H1 (cell line): ENCODE measurements around the gene PTPRJ. TPM values are rescaled to one million over a fixed set of nuclear protein-coding genes. Genes with fewer than 3 reads are reported as not detected.
"Not testable (repeated sequence)": the region's sequence is repeated elsewhere in the genome, so short reads cannot be mapped to it uniquely, and the experiment has no call there.

Source experiments
- CTCF ChIA-PET: fragments of 300-600 bp; sonication (Branson Sonifier 250); formaldehyde crosslinking; loops from one replicate; lab custom pipeline; 2021; ENCODE audit not compliant: partially characterized antibody; lab: Charles Lee
- POLR2A ChIA-PET: fragments of 300-600 bp; sonication (Branson Sonifier 250); formaldehyde crosslinking; loops from one replicate; lab custom pipeline; 2021; ENCODE audit warnings: inconsistent platforms; ENCODE audit not compliant: partially characterized antibody; lab: Charles Lee
- DNase-seq, 2 experiments: peaks; one replicate each; pipeline versions ENCODE4 v3.0.0 to v3.0.0-alpha.2; 2010 to 2022; ENCODE audit warnings: low spot score in 2 of 2, low read depth in 1 of 2, mixed read lengths in 1 of 2
- FAIRE-seq: peaks from 2 replicates; lab custom pipeline; 2011; peaks lifted over from hg19 to GRCh38; lab: Jason Lieb, UNC
- H2AFZ ChIP-seq: 2 replicates; pipeline ENCODE4 v1.8.1; 2012; ENCODE audit warnings: low read length, inconsistent platforms
- H2AK5ac ChIP-seq: 2 replicates; pipeline ENCODE4 v1.6.1; 2013; ENCODE audit warnings: low read depth, low read length
- H2BK120ac ChIP-seq: replicated peaks from 2 replicates; pipeline ENCODE3; 2013; ENCODE audit warnings: low read depth, low read length, inconsistent platforms
- H2BK12ac ChIP-seq: 2 replicates; pipeline ENCODE4 v1.6.1; 2013; ENCODE audit warnings: low read depth, low read length
- H2BK15ac ChIP-seq: 2 replicates; pipeline ENCODE4 v1.6.1; 2013; ENCODE audit warnings: low read length
- H2BK20ac ChIP-seq: 2 replicates; pipeline ENCODE4 v1.6.1; 2013; ENCODE audit warnings: low read length
- H2BK5ac ChIP-seq: 2 replicates; pipeline ENCODE4 v1.6.1; 2013; ENCODE audit warnings: low read depth, low read length
- H3K14ac ChIP-seq: 2 replicates; pipeline ENCODE4 v1.6.1; 2013; ENCODE audit warnings: inconsistent platforms; ENCODE audit not compliant: insufficient read length
- H3K18ac ChIP-seq: 2 replicates; pipeline ENCODE4 v1.6.1; 2013; ENCODE audit warnings: low read length; ENCODE audit errors: extremely low read depth
- H3K23ac ChIP-seq: 2 replicates; pipeline ENCODE4 v1.6.1; 2013; ENCODE audit warnings: inconsistent platforms; ENCODE audit not compliant: insufficient read length
- H3K23me2 ChIP-seq: 2 replicates; pipeline ENCODE4 v1.6.1; 2013; ENCODE audit warnings: low read depth, low read length
- H3K27ac ChIP-seq: 2 replicates; pipeline ENCODE4 v1.6.1; 2011; ENCODE audit warnings: low read depth, low read length, inconsistent platforms
- H3K27me3 ChIP-seq, 4 experiments: replicated peaks in 1 of 4; 1 replicate in 1 of 4; 2 replicates in 3 of 4; pipeline versions ENCODE4 v1.6.1 to v1.8.1; 2011 to 2013; ENCODE audit warnings: low read length in 3 of 4, mild to moderate bottlenecking in 3 of 4, inconsistent platforms in 2 of 4, mixed read lengths in 2 of 4, moderate library complexity in 1 of 4; ENCODE audit not compliant: control insufficient read depth in 3 of 4, insufficient read depth in 3 of 4; ENCODE audit errors: extremely low read depth in 1 of 4
- H3K36me3 ChIP-seq, 4 experiments: 2 replicates each; pipeline versions ENCODE4 v1.6.1 to v1.8.1; 2011 to 2013; ENCODE audit warnings: mild to moderate bottlenecking in 4 of 4, low read length in 3 of 4, moderate library complexity in 2 of 4, control low read depth in 1 of 4, inconsistent platforms in 1 of 4; ENCODE audit not compliant: insufficient read depth in 4 of 4, control insufficient read depth in 2 of 4
- H3K4ac ChIP-seq: replicated peaks from 2 replicates; pipeline ENCODE3; 2013; ENCODE audit warnings: low read length, low read depth, mixed read lengths, inconsistent platforms; ENCODE audit not compliant: insufficient read length
- H3K4me1 ChIP-seq, 4 experiments: replicated peaks in 1 of 4; 1 replicate in 1 of 4; 2 replicates in 3 of 4; pipeline versions ENCODE4 v1.6.1 to v1.8.1; 2011 to 2013; ENCODE audit warnings: low read length in 3 of 4, inconsistent platforms in 2 of 4, mixed read lengths in 1 of 4; ENCODE audit not compliant: insufficient read depth in 4 of 4, control insufficient read depth in 3 of 4
- H3K4me2 ChIP-seq, 2 experiments: 2 replicates each; pipeline versions ENCODE4 v1.6.1 to v1.8.1; 2011 to 2013; ENCODE audit warnings: low read depth in 2 of 2, low read length in 2 of 2, control low read depth in 1 of 2, inconsistent platforms in 1 of 2, mild to moderate bottlenecking in 1 of 2; ENCODE audit not compliant: insufficient read depth in 1 of 2
- H3K4me3 ChIP-seq, 4 experiments: fragments of 200-600, 300-600 bp in 1 of 4; sonication (generic), shearing (Covaris generic), sonication (Bioruptor Twin) in 1 of 4; 2 replicates each; pipeline versions ENCODE4 v1.5.1 to v1.8.1; 2011 to 2016; ENCODE audit warnings: low read length in 4 of 4, low read depth in 3 of 4, control low read depth in 2 of 4, inconsistent platforms in 2 of 4, mild to moderate bottlenecking in 2 of 4, mixed read lengths in 1 of 4, moderate library complexity in 1 of 4; ENCODE audit not compliant: insufficient read depth in 2 of 4; ENCODE audit errors: extremely low read depth in 1 of 4
- H3K56ac ChIP-seq: replicated peaks from 2 replicates; pipeline ENCODE3; 2013; ENCODE audit warnings: low read depth, mild to moderate bottlenecking, mixed read lengths, low read length, inconsistent platforms; ENCODE audit not compliant: insufficient read length
- H3K79me1 ChIP-seq: 2 replicates; pipeline ENCODE4 v1.6.1; 2013; ENCODE audit warnings: low read depth, low read length, control low read depth
- H3K79me2 ChIP-seq, 2 experiments: 2 replicates each; pipeline versions ENCODE4 v1.6.1 to v1.8.1; 2012 to 2013; ENCODE audit warnings: low read length in 2 of 2, mild to moderate bottlenecking in 2 of 2, inconsistent platforms in 1 of 2; ENCODE audit not compliant: insufficient read depth in 2 of 2, control insufficient read depth in 1 of 2
- H3K9ac ChIP-seq, 4 experiments: replicated peaks in 1 of 4; 1 replicate in 1 of 4; 2 replicates in 3 of 4; pipeline versions ENCODE4 v1.6.1 to v1.8.1; 2011 to 2013; ENCODE audit warnings: low read depth in 3 of 4, low read length in 3 of 4, control low read depth in 2 of 4, mild to moderate bottlenecking in 2 of 4, moderate library complexity in 2 of 4, inconsistent platforms in 1 of 4; ENCODE audit errors: extremely low read depth in 1 of 4
- H3K9me3 ChIP-seq, 2 experiments: 2 replicates each; pipeline versions ENCODE4 v1.6.1 to v1.8.1; 2012 to 2013; ENCODE audit warnings: mild to moderate bottlenecking in 2 of 2, moderate library complexity in 2 of 2, control low read depth in 1 of 2, inconsistent platforms in 1 of 2, low read depth in 1 of 2, low read length in 1 of 2, mixed read lengths in 1 of 2; ENCODE audit not compliant: insufficient read depth in 2 of 2
- H4K20me1 ChIP-seq, 2 experiments: replicated peaks in 1 of 2; 2 replicates each; pipeline versions ENCODE3 to v1.8.1; 2011 to 2013; ENCODE audit warnings: inconsistent platforms in 2 of 2, low read length in 2 of 2, mild to moderate bottlenecking in 1 of 2; ENCODE audit not compliant: insufficient read depth in 2 of 2, control insufficient read depth in 1 of 2
- H4K5ac ChIP-seq: 2 replicates; pipeline ENCODE4 v1.6.1; 2013; ENCODE audit warnings: low read length, low read depth, mixed read lengths, inconsistent platforms; ENCODE audit not compliant: insufficient read length
- H4K8ac ChIP-seq: 2 replicates; pipeline ENCODE4 v1.8.0; 2013; ENCODE audit warnings: mild to moderate bottlenecking, moderate library complexity, low read length, inconsistent platforms; ENCODE audit not compliant: insufficient read depth; ENCODE audit errors: extremely low read depth
- H4K91ac ChIP-seq: replicated peaks from 2 replicates; pipeline ENCODE3; 2013; ENCODE audit warnings: low read length, mixed read lengths, inconsistent platforms; ENCODE audit not compliant: insufficient read length
- WGBS, 2 experiments: shearing (Covaris generic) in 1 of 2; methylation state at CpG; one replicate each; pipeline versions ENCODE4 v1.1.6 to v1.1.7; 2013 to 2015; ENCODE audit warnings: low lambda C conversion rate in 2 of 2, mixed read lengths in 2 of 2, inconsistent platforms in 1 of 2, low coverage in 1 of 2, missing lambda C conversion rate in 1 of 2; ENCODE audit not compliant: insufficient replicate concordance in 2 of 2, insufficient coverage in 1 of 2, insufficient read length in 1 of 2; ENCODE audit errors: extremely low coverage in 1 of 2, missing lambda C conversion rate in 1 of 2; 5-methylcytosine and 5-hydroxymethylcytosine counted together
- polyA plus RNA-seq, 7 experiments: library from polyadenylated mRNA; depleted of rRNA in 3 of 7; stranded (reverse) in 5 of 7; unstranded in 2 of 7; fragments of >200 nt in 5 of 7; fragments of 200-250 nt in 2 of 7; gene quantifications; 1 replicate in 5 of 7; 2 replicates in 1 of 7; 4 replicates in 1 of 7; pipeline versions ENCODE4 v1.2.1 to v1.2.3, GENCODE V29; 2011 to 2013; ENCODE audit warnings: missing spikeins in 2 of 7, mixed read lengths in 2 of 7
- total RNA-seq: library from RNA; stranded (reverse); fragmentation: NEBNext Ultra II Directional; extraction: Animal tissue kit (Norgen Biotek cat#: 25700); gene quantifications from 2 replicates; pipeline ENCODE4 v1.2.1, GENCODE V29; 2021

Gene PTPRJ
- total and polyA plus RNA-seq, 2 of the 8 experiments (the other 6 are each of a cell fraction or from before 2014, with no cell fraction given), result 4.4 to 22.6 TPM

DNA sequence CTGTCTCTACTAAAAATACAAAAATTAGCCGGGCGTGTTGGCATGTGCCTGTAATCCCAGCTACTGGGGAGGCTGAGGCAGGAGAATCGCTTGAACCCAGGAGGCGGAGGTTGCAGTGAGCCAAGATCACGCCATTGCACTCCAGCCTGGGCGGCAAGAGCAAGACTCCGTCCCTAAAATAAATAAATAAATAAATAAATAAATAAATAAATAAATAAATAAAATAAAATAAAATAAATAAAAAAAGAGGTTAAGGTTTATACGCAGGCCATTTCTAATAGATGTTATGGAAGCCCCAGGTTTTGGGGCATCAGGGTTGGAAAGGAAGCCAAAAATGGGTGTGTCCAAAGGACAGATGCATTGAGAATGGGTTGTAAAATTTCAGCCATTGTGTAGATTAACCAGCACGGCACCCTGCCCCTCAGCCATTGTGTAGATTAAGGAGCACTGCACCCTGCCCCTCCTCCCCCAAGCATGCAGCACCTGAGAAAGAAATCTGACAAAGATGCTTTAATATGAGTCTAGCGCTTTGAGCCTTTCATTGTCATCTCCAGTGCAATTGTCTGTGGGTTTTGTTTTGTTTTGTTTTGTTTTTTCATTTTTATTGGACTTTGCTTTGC, 41.0 kb downstream of the PTPRJ start:
- H3K23me2 ChIP-seq, H3K4me2 ChIP-seq, H3K18ac ChIP-seq, H2BK15ac ChIP-seq, H4K5ac ChIP-seq, H3K9me3 ChIP-seq, H2AFZ ChIP-seq, H2BK120ac ChIP-seq, H4K20me1 ChIP-seq, H2BK12ac ChIP-seq, H3K27me3 ChIP-seq, CTCF ChIA-PET, FAIRE-seq, POLR2A ChIA-PET, H2BK20ac ChIP-seq, H2BK5ac ChIP-seq, H2AK5ac ChIP-seq, H3K14ac ChIP-seq, H4K8ac ChIP-seq, H3K79me1 ChIP-seq, DNase-seq, H3K36me3 ChIP-seq, H3K9ac ChIP-seq, H3K23ac ChIP-seq, H3K4ac ChIP-seq, H3K4me3 ChIP-seq, H3K27ac ChIP-seq, H3K56ac ChIP-seq, H4K91ac ChIP-seq: not testable (repeated sequence)
- peaks cover 3 to 26% (median 13%) of the 10 kb centered on the region in 4 experiments for H3K4me1 ChIP-seq
- WGBS, 2 experiments, result 90% methylated on average over 10 of the region's 10 CpGs; no CpG with 5 or more reads in 1 of the 2 experiments
- H3K79me2 ChIP-seq, result 0 out of 4 replicates have a peak, but pooled peaks cover 0 to 12% of the 10 kb centered on the region in 2 experiments
